Spleen (tissue), 11 donors: Measurements from ENCODE around the gene SEPTIN1. TPM values are rescaled to one million over a fixed set of nuclear protein-coding genes. Genes with fewer than 3 reads are reported as not detected.
"Not testable (repeated sequence)": the region's sequence is repeated elsewhere in the genome, so short reads cannot be mapped to it uniquely, and the experiment has no call there.

ENCODE experiments used
- DNase-seq: peaks from one replicate; pipeline ENCODE4 v3.0.0-alpha.2; 2020
- H3K27ac ChIP-seq, 8 donors: fragments of 200-600 bp; sonication (generic) in 7 of 8; 1 replicate in 4 of 8; 2 replicates in 4 of 8; pipeline versions ENCODE4 v1.5.0 to v1.8.0; 2016 to 2021; ENCODE audit warnings: inconsistent platforms in 4 of 8, mild to moderate bottlenecking in 4 of 8, moderate library complexity in 1 of 8
- H3K27me3 ChIP-seq, 7 donors: fragments of 200-600 bp; sonication (generic) in 6 of 7; replicated peaks in 1 of 7; 1 replicate in 4 of 7; 2 replicates in 3 of 7; pipeline versions ENCODE4 v1.5.0 to v1.8.0; 2016 to 2021; ENCODE audit warnings: inconsistent platforms in 3 of 7, mild to moderate bottlenecking in 1 of 7
- H3K36me3 ChIP-seq, 6 donors: fragments of 200-600 bp; sonication (generic) in 5 of 6; 1 replicate in 4 of 6; 2 replicates in 2 of 6; pipeline versions ENCODE4 v1.5.0 to v1.8.0; 2016 to 2021; ENCODE audit warnings: inconsistent platforms in 2 of 6
- H3K4me1 ChIP-seq, 6 donors: fragments of 200-600 bp; sonication (generic) in 5 of 6; 1 replicate in 3 of 6; 2 replicates in 3 of 6; pipeline versions ENCODE4 v1.5.0 to v1.8.0; 2016 to 2021; ENCODE audit warnings: inconsistent platforms in 3 of 6
- H3K4me3 ChIP-seq, 8 donors: fragments of 200-600 bp; sonication (generic) in 7 of 8; 1 replicate in 4 of 8; 2 replicates in 4 of 8; pipeline versions ENCODE4 v1.5.0 to v1.8.0; 2016 to 2021; ENCODE audit warnings: inconsistent platforms in 4 of 8, mild to moderate bottlenecking in 4 of 8, moderate library complexity in 2 of 8
- H3K9me3 ChIP-seq, 8 donors: fragments of 200-600 bp; sonication (generic) in 7 of 8; 1 replicate in 4 of 8; 2 replicates in 4 of 8; pipeline versions ENCODE4 v1.5.0 to v1.8.0; 2016 to 2021; ENCODE audit warnings: inconsistent platforms in 4 of 8
- CTCF ChIP-seq, 11 experiments: fragments of 200-600 bp in 7 of 11; fragments of 450-650 bp in 4 of 11; sonication (generic) in 4 of 11; IDR thresholded peaks in 8 of 11; conservative IDR thresholded peaks in 3 of 11; 1 replicate in 7 of 11; 2 replicates in 4 of 11; pipeline versions ENCODE4 v1.4.0 to v1.8.0; 2016 to 2021; ENCODE audit warnings: antibody characterized with exemption in 11 of 11, inconsistent platforms in 4 of 11, mild to moderate bottlenecking in 1 of 11
- POLR2A ChIP-seq, 3 donors: fragments of 450-650 bp; IDR thresholded peaks; one replicate each; pipeline ENCODE4 v1.5.1; 2017; ENCODE audit warnings: antibody characterized with exemption in 3 of 3, mild to moderate bottlenecking in 1 of 3
- POLR2AphosphoS5 ChIP-seq, 3 donors: sonication (generic); formaldehyde crosslinking; IDR thresholded peaks; one replicate each; pipeline ENCODE4 v1.5.1; 2017; ENCODE audit warnings: antibody characterized with exemption in 3 of 3
- WGBS, 5 donors: extraction: QIAGEN DNeasy Blood & Tissue Kit in 3 of 5; methylation state at CpG; one replicate each; pipeline versions ENCODE4 v1.1.5 to v1.1.7; 2013 to 2018; 5-methylcytosine and 5-hydroxymethylcytosine counted together
- intact Hi-C: fragments of 100-400 bp; cut with DNase I; formaldehyde crosslinking; loops from one replicate; pipeline ENCODE4 v1.15.0; 2023; ENCODE audit warnings: low total_unique reads
- polyA plus RNA-seq, 3 donors: library from polyadenylated mRNA; stranded (reverse); fragments of 200-250 nt; gene quantifications; one replicate each; pipeline ENCODE4 v1.2.1, GENCODE V29; 2013
- total RNA-seq, 7 donors: library from RNA; depleted of rRNA in 3 of 7; stranded (reverse); fragments of >200 nt in 3 of 7; fragmentation: NEBNext Ultra II Directional in 4 of 7; extraction: Animal tissue kit (Norgen Biotek cat#: 25700) in 4 of 7; gene quantifications; one replicate each; pipeline versions ENCODE4 v1.1.0 to v1.2.1, GENCODE V29; 2016 to 2021
- donor health status: healthy with polysubstance abuse.
- donor health status: DM: no; HTN: no; CAD: no; lungs with moderate emphysema.
- donor health status: DM: no; HTN: no; CAD: no.
- donor health status: Bipolar disorder and iron deficiency.
- donor health status: healthy.
- donor health status: DM: no; HTN: no; CAD: no.
- donor health status: DM: yes; HTN: yes; CAD: no.

Gene SEPTIN1
- total and polyA plus RNA-seq, 10 donors, result 38.5 to 199 (median 84.2) TPM

- Histone ChIP-seq H3K4me3 (no peak overlapping the region), H3K4me1 (peaks cover 0 to 25% (median 17%) of the 10 kb centered on the region in 6 donors), H3K36me3 (no peaks in the 10 kb centered on the region), H3K27ac (no peak overlapping the region), H3K9me3 (no peaks in the 10 kb centered on the region), H3K27me3 (no peaks in the 10 kb centered on the region)
- intact Hi-C loops, result no loop called here
- no peak for DNase-seq
- 67 to 79% (median 76%) methylated on average over 13 of the region's 13 CpGs for WGBS, 5 donors
- TF ChIP-seq CTCF (IDR thresholded peaks at IDR 0.05 in 8 of 11, conservative IDR thresholded peaks at IDR 0.05 in 3 of 11) (no peak), POLR2AphosphoS5 (IDR thresholded peaks at IDR 0.05) (no peak), POLR2A (IDR thresholded peaks at IDR 0.05) (no peak)
These were observed 41.7 kb downstream of the SEPTIN1 start for GRCh38 chr16:30340621-30341020.

GRCh38 chr16:30338715-30339114, 43.6 kb downstream of the SEPTIN1 start:
- DNase-seq, H3K27ac ChIP-seq, H3K4me3 ChIP-seq, H3K27me3 ChIP-seq, H3K36me3 ChIP-seq, H3K9me3 ChIP-seq, intact Hi-C loops: not testable (repeated sequence)
- peaks cover 0 to 28% (median 19%) of the 10 kb centered on the region in 6 donors for H3K4me1 ChIP-seq
- 96 to 99% (median 97%) methylated on average over 3 to 5 of the region's 5 CpGs for WGBS, 5 donors

- H3K9me3 ChIP-seq, H3K27me3 ChIP-seq, H3K36me3 ChIP-seq, H3K4me3 ChIP-seq, DNase-seq, H3K27ac ChIP-seq, intact Hi-C loops: not testable (repeated sequence)
- peaks cover 0 to 34% (median 19%) of the 10 kb centered on the region in 6 donors for H3K4me1 ChIP-seq
- 92 to 96% (median 94%) methylated on average over 9 to 10 of the region's 10 CpGs for WGBS, 5 donors
These were observed 44.4 kb downstream of the SEPTIN1 start for GRCh38 chr16:30337964-30338357.

- no peaks in the 10 kb centered on the region for H3K27me3 ChIP-seq
- peaks cover 0 to 50% (median 19%) of the 10 kb centered on the region in 6 donors for H3K4me1 ChIP-seq
- peak overlapping the region; percentile 93 to 97 (median 95) for H3K27ac ChIP-seq
- intact Hi-C loops, result no loop called here
- no peak for TF ChIP-seq CTCF (IDR thresholded peaks at IDR 0.05 in 8 of 11, conservative IDR thresholded peaks at IDR 0.05 in 3 of 11)
- TF ChIP-seq POLR2AphosphoS5 (IDR thresholded peaks at IDR 0.05), result no peak
- no peak for TF ChIP-seq POLR2A (IDR thresholded peaks at IDR 0.05)
- no peaks in the 10 kb centered on the region for H3K36me3 ChIP-seq
- DNase-seq, result peak; percentile 75
- peak overlapping the region; percentile 52 to 74 (median 64) for H3K4me3 ChIP-seq
- no peaks in the 10 kb centered on the region for H3K9me3 ChIP-seq
- 39 to 47% (median 44%) methylated on average over 17 of the region's 17 CpGs for WGBS, 5 donors
These were observed 46.5 kb downstream of the SEPTIN1 start for GRCh38 chr16:30335598-30336474.

- intact Hi-C loops, H3K27me3 ChIP-seq, H3K36me3 ChIP-seq, H3K9me3 ChIP-seq: not testable (repeated sequence)
- peak; percentile 97 for DNase-seq
- peak in 2 of 3 donors; percentile 36 to 76 for TF ChIP-seq POLR2A (IDR thresholded peaks at IDR 0.05)
- peak; percentile 65 to 90 (median 86) for TF ChIP-seq POLR2AphosphoS5 (IDR thresholded peaks at IDR 0.05)
- Histone ChIP-seq H3K4me1 (peaks cover 0 to 57% (median 24%) of the 10 kb centered on the region in 6 donors), H3K4me3 (peak overlapping the region; percentile 52 to 74 (median 64)), H3K27ac (peak overlapping the region; percentile 93 to 97 (median 95))
- 0 to 1% (median 1%) methylated on average over 50 to 70 of the region's 70 CpGs for WGBS, 5 donors
These were observed 47.2 kb downstream of the SEPTIN1 start for GRCh38 chr16:30335028-30335597.

GRCh38 chr16:30334473-30334989, 47.8 kb downstream of the SEPTIN1 start:
- intact Hi-C loops, H3K36me3 ChIP-seq, H3K9me3 ChIP-seq, H3K27me3 ChIP-seq: not testable (repeated sequence)
- 0 to 4% (median 0%) methylated on average over 8 to 28 of the region's 33 CpGs for WGBS, 5 donors
- DNase-seq, result peak; percentile 98
- peaks cover 0 to 63% (median 24%) of the 10 kb centered on the region in 6 donors for H3K4me1 ChIP-seq
- H3K27ac ChIP-seq, result peak overlapping the region; percentile 93 to 97 (median 95)
- H3K4me3 ChIP-seq, result peak overlapping the region; percentile 52 to 74 (median 64)
